Smooth muscle cell (in vitro differentiated cells): ENCODE data around the gene VN1R2. TPM values are rescaled to one million over a fixed set of nuclear protein-coding genes. Genes with fewer than 3 reads are reported as not detected.
"Not testable (repeated sequence)": the region's sequence is repeated elsewhere in the genome, so short reads cannot be mapped to it uniquely, and the experiment has no call there.

ENCODE experiments used
- DNase-seq: peaks from one replicate; lab custom pipeline; 2025; ENCODE audit not compliant: unreplicated experiment; lab: John Stamatoyannopoulos, UW
- H2AFZ ChIP-seq: fragments of 200-600 bp; sonication (generic); 2 replicates; pipeline ENCODE4 v1.6.0; 2016; ENCODE audit warnings: antibody characterized with exemption, low read depth, mild to moderate bottlenecking
- H3F3A ChIP-seq: fragments of 200-600 bp; sonication (generic); 2 replicates; pipeline ENCODE4 v1.6.0; 2017; ENCODE audit warnings: antibody characterized with exemption, low read depth
- H3K27ac ChIP-seq: fragments of 200-600 bp; sonication (generic); 2 replicates; pipeline ENCODE4 v1.5.1; 2016; ENCODE audit warnings: low read depth, mild to moderate bottlenecking
- H3K27me3 ChIP-seq: fragments of 200-600 bp; sonication (generic); 2 replicates; pipeline ENCODE4 v1.6.1; 2016; ENCODE audit warnings: low read depth, mild to moderate bottlenecking
- H3K36me3 ChIP-seq: fragments of 200-600 bp; sonication (generic); 2 replicates; pipeline ENCODE4 v1.5.1; 2016; ENCODE audit warnings: low read depth
- H3K4me1 ChIP-seq: fragments of 200-600 bp; sonication (generic); 2 replicates; pipeline ENCODE4 v1.5.1; 2016; ENCODE audit warnings: low read depth
- H3K4me2 ChIP-seq: fragments of 200-600 bp; sonication (generic); 2 replicates; pipeline ENCODE4 v1.6.0; 2016; ENCODE audit warnings: mild to moderate bottlenecking
- H3K4me3 ChIP-seq: fragments of 200-600 bp; sonication (generic); 2 replicates; pipeline ENCODE4 v1.5.1; 2016; ENCODE audit warnings: mild to moderate bottlenecking
- H3K79me2 ChIP-seq: fragments of 200-600 bp; sonication (generic); 2 replicates; pipeline ENCODE4 v1.6.0; 2016; ENCODE audit warnings: low read depth, mild to moderate bottlenecking
- H3K9ac ChIP-seq: fragments of 200-600 bp; sonication (generic); 2 replicates; pipeline ENCODE4 v1.6.0; 2016; ENCODE audit warnings: low read depth
- H3K9me3 ChIP-seq: fragments of 200-600 bp; sonication (generic); replicated peaks from 2 replicates; pipeline ENCODE4 v1.5.1; 2016; ENCODE audit warnings: low read depth
- H4K20me1 ChIP-seq: fragments of 200-600 bp; sonication (generic); 2 replicates; pipeline ENCODE4 v1.6.0; 2016; ENCODE audit warnings: low read depth
- WGBS: methylation state at CpG from one replicate; pipeline ENCODE4 v1.1.7; 2016; ENCODE audit warnings: low lambda C conversion rate; 5-methylcytosine and 5-hydroxymethylcytosine counted together
- polyA plus RNA-seq: library from polyadenylated mRNA; unstranded; fragments of >200 nt; fragmentation: Nextera tagmentation; extraction: Ambion mirVana; gene quantifications from 2 replicates; pipeline ENCODE4 v1.2.1, GENCODE V29; 2016
- total RNA-seq: library from RNA; depleted of rRNA; stranded (reverse); fragments of >200 nt; gene quantifications from 2 replicates; pipeline ENCODE4 v1.2.3, GENCODE V29; 2014
- TF ChIP-seq, protein P1 (sequence below): fragments of 200-600 bp; sonication (generic); IDR thresholded peaks from 2 replicates; pipeline ENCODE4 v1.5.1; 2017; ENCODE audit warnings: borderline replicate concordance, mild to moderate bottlenecking, antibody characterized with exemption; ENCODE audit not compliant: insufficient read depth, poor library complexity, severe bottlenecking

The VN1R2 gene
- total and polyA plus RNA-seq, 2 experiments from 2014 or later, result not detected

DNA sequence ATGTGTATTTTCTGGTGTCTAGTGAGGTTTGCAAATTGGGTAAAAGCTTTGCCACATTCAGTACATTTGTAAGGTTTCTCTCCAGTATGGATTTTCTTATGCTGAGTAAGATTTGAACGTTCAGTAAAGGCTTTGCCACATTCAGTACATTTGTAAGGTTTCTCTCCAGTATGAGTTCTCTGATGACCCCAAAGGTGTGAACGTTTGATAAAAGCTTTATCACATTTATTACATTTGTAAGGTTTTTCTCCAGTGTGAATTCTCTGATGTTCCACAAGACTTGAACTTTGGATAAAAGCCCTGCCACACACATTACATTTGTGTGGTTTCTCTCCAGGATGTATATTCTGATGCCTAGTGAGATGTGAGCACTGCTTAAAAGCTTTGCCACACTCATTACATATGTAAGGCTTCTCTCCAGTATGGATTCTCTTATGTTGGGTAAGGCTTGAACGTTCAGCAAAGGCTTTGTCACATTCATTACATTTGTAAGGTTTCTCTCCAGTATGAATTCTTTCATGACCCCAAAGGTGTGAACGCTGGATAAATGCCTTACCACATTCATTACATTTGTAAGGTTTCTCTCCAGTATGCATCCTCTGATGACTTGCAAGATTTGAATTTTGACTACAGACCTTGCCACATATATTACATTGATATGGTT lies 20.8 kb upstream of the VN1R2 start:
- H3K4me1 ChIP-seq, result no peaks in the 10 kb centered on the region
- no peak overlapping the region for H3K4me3 ChIP-seq
- TF ChIP-seq, protein P1, sequence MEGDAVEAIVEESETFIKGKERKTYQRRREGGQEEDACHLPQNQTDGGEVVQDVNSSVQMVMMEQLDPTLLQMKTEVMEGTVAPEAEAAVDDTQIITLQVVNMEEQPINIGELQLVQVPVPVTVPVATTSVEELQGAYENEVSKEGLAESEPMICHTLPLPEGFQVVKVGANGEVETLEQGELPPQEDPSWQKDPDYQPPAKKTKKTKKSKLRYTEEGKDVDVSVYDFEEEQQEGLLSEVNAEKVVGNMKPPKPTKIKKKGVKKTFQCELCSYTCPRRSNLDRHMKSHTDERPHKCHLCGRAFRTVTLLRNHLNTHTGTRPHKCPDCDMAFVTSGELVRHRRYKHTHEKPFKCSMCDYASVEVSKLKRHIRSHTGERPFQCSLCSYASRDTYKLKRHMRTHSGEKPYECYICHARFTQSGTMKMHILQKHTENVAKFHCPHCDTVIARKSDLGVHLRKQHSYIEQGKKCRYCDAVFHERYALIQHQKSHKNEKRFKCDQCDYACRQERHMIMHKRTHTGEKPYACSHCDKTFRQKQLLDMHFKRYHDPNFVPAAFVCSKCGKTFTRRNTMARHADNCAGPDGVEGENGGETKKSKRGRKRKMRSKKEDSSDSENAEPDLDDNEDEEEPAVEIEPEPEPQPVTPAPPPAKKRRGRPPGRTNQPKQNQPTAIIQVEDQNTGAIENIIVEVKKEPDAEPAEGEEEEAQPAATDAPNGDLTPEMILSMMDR, result no peak
- WGBS, result 94% methylated on average over 4 of the region's 4 CpGs
- H4K20me1 ChIP-seq, result no peaks in the 10 kb centered on the region
- H3K4me2 ChIP-seq, result no peak overlapping the region
- no peaks in the 10 kb centered on the region for H3K79me2 ChIP-seq
- DNase-seq, result no peak
- peaks cover 51% of the 10 kb centered on the region for H3K36me3 ChIP-seq
- H3F3A ChIP-seq, result no peaks in the 10 kb centered on the region
- H3K27ac ChIP-seq, result no peak overlapping the region
- H3K9me3 ChIP-seq, result peaks cover 64% of the 10 kb centered on the region
- no peak overlapping the region for H2AFZ ChIP-seq
- no peaks in the 10 kb centered on the region for H3K27me3 ChIP-seq
- no peak overlapping the region for H3K9ac ChIP-seq

DNA sequence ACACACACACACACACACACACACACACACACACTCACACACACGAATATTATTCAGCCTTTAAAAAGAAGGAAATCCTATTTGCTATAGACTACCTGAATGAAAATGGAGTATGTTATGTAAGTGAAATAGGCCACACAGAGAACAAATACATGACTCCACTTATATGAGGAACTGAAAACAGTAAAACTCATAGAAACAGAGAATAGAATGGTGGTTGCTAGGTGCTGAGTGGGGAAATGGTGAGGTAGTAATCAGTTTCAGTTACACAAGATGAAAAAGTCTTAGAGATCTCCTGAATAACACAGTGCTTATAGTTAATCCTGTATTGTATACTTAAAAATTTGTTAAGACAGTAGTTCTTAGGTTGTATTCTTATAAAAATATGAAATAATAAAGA lies 11.6 kb upstream of the VN1R2 start:
- peaks cover 90% of the 10 kb centered on the region for H3K36me3 ChIP-seq
- H3K27ac ChIP-seq, result no peak overlapping the region
- TF ChIP-seq, protein P1, result no peak
- H3K9me3 ChIP-seq, result peaks cover 47% of the 10 kb centered on the region
- H3K4me3 ChIP-seq, result no peak overlapping the region
- H3K27me3 ChIP-seq, result no peaks in the 10 kb centered on the region
- H3F3A ChIP-seq, result no peaks in the 10 kb centered on the region
- H3K79me2 ChIP-seq, result no peaks in the 10 kb centered on the region
- H3K4me1 ChIP-seq, result no peaks in the 10 kb centered on the region
- no peak for DNase-seq
- H3K9ac ChIP-seq, result no peak overlapping the region
- no peak overlapping the region for H3K4me2 ChIP-seq
- H4K20me1 ChIP-seq, result no peaks in the 10 kb centered on the region
- no peak overlapping the region for H2AFZ ChIP-seq
- 97% methylated on average over 1 of the region's 1 CpG for WGBS

DNA sequence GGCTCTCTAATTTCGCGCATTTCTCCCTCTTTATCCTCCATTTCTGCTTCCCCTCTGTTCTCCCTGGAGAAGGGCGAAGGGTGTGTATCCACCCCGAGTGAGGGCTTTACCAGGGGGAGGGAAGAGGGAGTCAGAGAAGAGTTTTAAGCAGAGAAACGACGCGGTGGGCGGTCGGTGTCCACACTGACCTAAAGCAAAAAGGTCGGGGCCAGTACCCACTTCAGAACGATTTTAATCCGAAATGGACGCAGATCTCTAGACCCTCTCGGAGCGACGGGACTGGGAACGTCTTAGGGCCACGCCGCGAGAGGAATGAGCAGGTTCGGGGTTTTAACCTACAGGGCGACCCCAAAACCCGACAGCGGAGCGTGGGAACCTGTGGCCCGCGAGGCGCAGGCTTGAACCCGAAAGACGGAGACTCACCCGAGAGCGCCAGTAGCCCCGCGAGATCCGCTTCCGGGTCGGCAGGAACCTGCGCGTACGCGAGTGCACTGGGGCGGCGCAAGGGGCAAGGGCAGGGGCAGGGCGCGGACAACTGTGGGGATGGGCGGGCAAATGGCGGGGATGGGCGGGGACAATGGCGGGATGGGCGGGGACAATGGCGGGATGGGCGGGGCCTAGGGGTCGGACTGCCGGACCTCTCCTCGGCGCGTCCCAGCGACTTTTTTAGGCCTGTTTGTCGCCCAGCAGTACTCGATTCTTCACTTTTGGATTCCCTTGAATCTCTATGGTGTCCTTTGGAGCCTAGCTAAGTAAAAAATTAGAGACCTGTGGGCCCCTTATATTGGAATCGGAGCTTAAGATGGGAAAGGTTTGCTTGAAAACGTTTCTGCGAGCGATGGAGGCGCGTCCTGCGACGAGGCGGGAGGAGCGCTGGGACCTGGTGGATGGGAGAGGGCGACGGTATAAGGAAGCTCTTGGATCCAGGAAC lies 3.4 kb upstream of the VN1R2 start, which contains the start of gene ZNF677:
TSS of gene ZNF677 (minus strand) at position 463 of the 931 bp plus-strand sequence. CDS start 3,323 bp downstream, outside the sequence.
- WGBS, result 5% methylated on average over 56 of the region's 72 CpGs
- Histone ChIP-seq H3K27ac (no peak within 1 kb of the TSS), H3K79me2 (no peaks in the 10 kb centered on the region), H3K4me3 (peak within 1 kb of the TSS; percentile 97), H3K4me1 (peaks cover 6% of the 10 kb centered on the region), H3K36me3 (peaks cover 30% of the 10 kb centered on the region), H3K9ac (peak within 1 kb of the TSS; percentile 79), H3F3A (peaks cover 4% of the 10 kb centered on the region), H3K27me3 (no peaks in the 10 kb centered on the region), H2AFZ (peak within 1 kb of the TSS; percentile 100), H4K20me1 (no peaks in the 10 kb centered on the region), H3K4me2 (peak within 1 kb of the TSS; percentile 90), H3K9me3 (peaks cover 17% of the 10 kb centered on the region)
- peak; percentile 37 for DNase-seq
- TF ChIP-seq, protein P1, result no peak

DNA sequence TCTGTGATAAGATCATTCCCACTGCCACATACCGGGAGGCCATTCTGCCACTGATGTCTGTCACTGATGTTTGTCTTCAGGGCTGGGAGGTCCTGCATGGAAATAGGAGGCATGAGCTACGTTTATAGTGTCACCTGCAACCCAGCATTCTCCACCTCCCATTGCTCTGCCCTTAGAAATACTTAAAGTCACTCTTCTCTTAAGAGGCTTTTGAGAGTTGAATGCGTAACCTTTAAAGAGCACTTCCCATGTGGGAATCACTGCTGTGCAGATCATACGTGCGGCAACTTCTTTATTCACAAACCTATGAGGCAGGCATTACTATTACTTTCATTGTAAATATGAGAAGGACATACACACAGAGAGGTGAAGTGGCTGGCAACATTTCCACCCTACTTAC lies 9.5 kb downstream of the VN1R2 start, which contains the start of gene VN1R4:
TSS of gene VN1R4 (minus strand) at position 101 of the 400 bp plus-strand sequence. CDS start at position 43, 58 bp downstream.
- DNase-seq, H3K4me1 ChIP-seq, H3K79me2 ChIP-seq, H3K4me2 ChIP-seq, H3K27ac ChIP-seq, H3K36me3 ChIP-seq, H3K9me3 ChIP-seq, H3K27me3 ChIP-seq, H4K20me1 ChIP-seq, H3F3A ChIP-seq, H3K4me3 ChIP-seq, H2AFZ ChIP-seq, H3K9ac ChIP-seq: not testable (repeated sequence)
- WGBS, result 90% methylated on average over 4 of the region's 5 CpGs

DNA sequence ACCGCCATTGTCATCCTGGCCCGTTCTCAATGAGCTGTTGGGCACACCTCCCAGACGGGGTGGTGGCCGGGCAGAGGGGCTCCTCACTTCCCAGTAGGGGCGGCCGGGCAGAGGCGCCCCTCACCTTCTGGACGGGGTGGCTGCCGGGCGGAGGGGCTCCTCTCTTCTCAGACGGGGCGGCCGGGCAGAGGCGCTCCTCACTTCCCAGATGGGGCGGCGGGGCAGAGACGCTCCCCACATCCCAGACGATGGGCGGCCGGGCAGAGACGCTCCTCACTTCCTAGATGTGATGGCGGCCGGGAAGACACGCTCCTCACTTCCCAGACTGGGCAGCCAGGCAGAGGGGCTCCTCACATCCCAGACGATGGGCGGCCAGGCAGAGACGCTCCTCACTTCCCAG lies 11.8 kb downstream of the VN1R2 start:
- not testable (repeated sequence) for H3K4me1 ChIP-seq, H4K20me1 ChIP-seq, H2AFZ ChIP-seq, H3K9me3 ChIP-seq, H3K27ac ChIP-seq, H3F3A ChIP-seq, DNase-seq, H3K4me2 ChIP-seq, H3K4me3 ChIP-seq, H3K36me3 ChIP-seq, H3K27me3 ChIP-seq, H3K9ac ChIP-seq, H3K79me2 ChIP-seq
- 95% methylated on average over 25 of the region's 27 CpGs for WGBS
